NCI-H69 (cell line): ENCODE data around the gene RSPH10B2.
"Not testable (repeated sequence)": the region's sequence is repeated elsewhere in the genome, so short reads cannot be mapped to it uniquely, and the experiment has no call there.

ENCODE experiments used
- DNase-seq: peaks from one replicate; lab custom pipeline; 2025; lab: John Stamatoyannopoulos, UW

The RSPH10B2 gene

GRCh38 chr7:6753964-6754363 lies at the start of gene RSPH10B2:
Gene RSPH10B2, plus strand, starts transcription at chr7:6754103. Its CDS starts 3,575 bp downstream, at chr7:6757678.
- not testable (repeated sequence) for DNase-seq

- DNase-seq, result peak; percentile 48
Observed at GRCh38 chr7:6705959-6706665, 47.8 kb upstream of the RSPH10B2 start.

GRCh38 chr7:6706666-6707407 lies 47.1 kb upstream of the RSPH10B2 start, which contains the start of gene ZNF12:
Gene ZNF12, minus strand, starts transcription at chr7:6706947. Its CDS starts 1,774 bp downstream, at chr7:6705173.
- peak; percentile 97 for DNase-seq

GRCh38 chr7:6708304-6708703 lies 45.6 kb upstream of the RSPH10B2 start:
- no peak for DNase-seq

- peak; percentile 22 for DNase-seq
Observed at GRCh38 chr7:6709808-6710207, 44.1 kb upstream of the RSPH10B2 start.

- no peak for DNase-seq
Observed at GRCh38 chr7:6714360-6714759, 39.5 kb upstream of the RSPH10B2 start.

- DNase-seq, result not testable (repeated sequence)
Observed at GRCh38 chr7:6715898-6716297, 38.0 kb upstream of the RSPH10B2 start.

GRCh38 chr7:6718124-6718523 lies 35.8 kb upstream of the RSPH10B2 start:
- DNase-seq, result no peak

GRCh38 chr7:6724351-6724750 lies 29.6 kb upstream of the RSPH10B2 start:
- DNase-seq, result not testable (repeated sequence)

GRCh38 chr7:6725003-6725402 lies 28.9 kb upstream of the RSPH10B2 start:
- DNase-seq, result no peak

- not testable (repeated sequence) for DNase-seq
Observed at GRCh38 chr7:6726341-6726740, 27.6 kb upstream of the RSPH10B2 start.

- no peak for DNase-seq
Observed at GRCh38 chr7:6727663-6728062, 26.2 kb upstream of the RSPH10B2 start.

GRCh38 chr7:6728893-6729491 lies 24.9 kb upstream of the RSPH10B2 start:
- DNase-seq, result not testable (repeated sequence)

GRCh38 chr7:6729492-6730342 lies 24.2 kb upstream of the RSPH10B2 start:
- DNase-seq, result peak; percentile 93

GRCh38 chr7:6730343-6730633 lies 23.6 kb upstream of the RSPH10B2 start:
- no peak for DNase-seq

- not testable (repeated sequence) for DNase-seq
Observed at GRCh38 chr7:6738415-6738814, 15.5 kb upstream of the RSPH10B2 start.

GRCh38 chr7:6744410-6745100 lies 9.3 kb upstream of the RSPH10B2 start:
- not testable (repeated sequence) for DNase-seq

GRCh38 chr7:6749335-6749734 lies 4.6 kb upstream of the RSPH10B2 start:
- DNase-seq, result not testable (repeated sequence)

GRCh38 chr7:6750173-6750572 lies 3.7 kb upstream of the RSPH10B2 start:
- DNase-seq, result not testable (repeated sequence)

- not testable (repeated sequence) for DNase-seq
Observed at GRCh38 chr7:6761186-6761585, 7.3 kb downstream of the RSPH10B2 start.

GRCh38 chr7:6781581-6781980 lies 27.7 kb downstream of the RSPH10B2 start:
- not testable (repeated sequence) for DNase-seq
